Measurements from ENCODE around the gene SMIM38. TPM values are rescaled to one million over a fixed set of nuclear protein-coding genes. Genes with fewer than 3 reads are reported as not detected.

Gene SMIM38
- polyA plus RNA-seq, 1 experiment: 0.09 TPM

DNA sequence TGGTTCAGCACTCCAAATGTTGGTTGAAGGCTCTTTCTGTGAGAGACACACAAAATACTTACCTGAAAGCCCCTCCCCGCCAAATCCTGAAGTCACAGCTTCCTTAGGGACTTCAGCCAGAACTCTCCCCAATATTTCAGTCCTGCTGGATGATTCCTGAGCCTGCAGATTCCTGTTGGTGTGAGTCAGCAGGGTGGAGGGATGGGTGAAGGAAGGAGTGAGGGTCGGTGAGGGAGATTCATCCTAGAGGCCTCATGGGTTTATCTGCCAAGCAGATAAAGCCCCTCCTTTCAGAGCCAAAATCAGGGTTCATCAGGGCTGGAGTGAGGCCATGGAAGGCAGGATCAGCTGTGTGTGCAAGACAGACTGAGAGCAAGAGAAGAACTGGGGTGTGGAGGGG, 37.9 kb downstream of the SMIM38 start:
- POLR2A ChIA-PET: no interaction called here
- no peak overlapping the region for H3K27ac ChIP-seq (ENCODE audit: low read depth, low read length)
- CTCF ChIA-PET: no interaction called here

GRCh38 chr11:69194396-69194795, 38.7 kb downstream of the SMIM38 start:
- H3K27me3 ChIP-seq (ENCODE audit: control insufficient read depth, insufficient read depth, low read length): peaks cover 10% of the 10 kb centered on the region
- H3K27ac ChIP-seq (ENCODE audit: low read depth, low read length): no peak overlapping the region
- TF ChIP-seq, protein P1, sequence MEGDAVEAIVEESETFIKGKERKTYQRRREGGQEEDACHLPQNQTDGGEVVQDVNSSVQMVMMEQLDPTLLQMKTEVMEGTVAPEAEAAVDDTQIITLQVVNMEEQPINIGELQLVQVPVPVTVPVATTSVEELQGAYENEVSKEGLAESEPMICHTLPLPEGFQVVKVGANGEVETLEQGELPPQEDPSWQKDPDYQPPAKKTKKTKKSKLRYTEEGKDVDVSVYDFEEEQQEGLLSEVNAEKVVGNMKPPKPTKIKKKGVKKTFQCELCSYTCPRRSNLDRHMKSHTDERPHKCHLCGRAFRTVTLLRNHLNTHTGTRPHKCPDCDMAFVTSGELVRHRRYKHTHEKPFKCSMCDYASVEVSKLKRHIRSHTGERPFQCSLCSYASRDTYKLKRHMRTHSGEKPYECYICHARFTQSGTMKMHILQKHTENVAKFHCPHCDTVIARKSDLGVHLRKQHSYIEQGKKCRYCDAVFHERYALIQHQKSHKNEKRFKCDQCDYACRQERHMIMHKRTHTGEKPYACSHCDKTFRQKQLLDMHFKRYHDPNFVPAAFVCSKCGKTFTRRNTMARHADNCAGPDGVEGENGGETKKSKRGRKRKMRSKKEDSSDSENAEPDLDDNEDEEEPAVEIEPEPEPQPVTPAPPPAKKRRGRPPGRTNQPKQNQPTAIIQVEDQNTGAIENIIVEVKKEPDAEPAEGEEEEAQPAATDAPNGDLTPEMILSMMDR (IDR thresholded peaks at IDR 0.05; ENCODE audit: low read depth, low read length): no peak
- H3K9me3 ChIP-seq (ENCODE audit: control insufficient read depth, insufficient read depth, low read length): peaks cover 9% of the 10 kb centered on the region; the same call in 1 of the 2 replicates
- no peak overlapping the region for H3K4me3 ChIP-seq (ENCODE audit: low read depth, low read length)
- ChIA-PET CTCF (no interaction called here), POLR2A (no interaction called here)
- no peak for DNase-seq (ENCODE audit: low read depth, low spot score)

More for the DNA sequence above, 37.9 kb downstream of the SMIM38 start:
- Histone ChIP-seq H3K9me3 (ENCODE audit: control insufficient read depth, insufficient read depth, low read length) (peaks cover 9% of the 10 kb centered on the region; the same call in 1 of the 2 replicates), H3K27me3 (ENCODE audit: control insufficient read depth, insufficient read depth, low read length) (peaks cover 7% of the 10 kb centered on the region), H3K4me3 (ENCODE audit: low read depth, low read length) (no peak overlapping the region)
- DNase-seq (ENCODE audit: low read depth, low spot score): no peak
- TF ChIP-seq, protein P1 (IDR thresholded peaks at IDR 0.05; ENCODE audit: low read depth, low read length): no peak

GRCh38 chr11:69194956-69195355, 39.2 kb downstream of the SMIM38 start:
- TF ChIP-seq, protein P1 (IDR thresholded peaks at IDR 0.05; ENCODE audit: low read depth, low read length): no peak
- Histone ChIP-seq H3K4me3 (ENCODE audit: low read depth, low read length) (no peak overlapping the region), H3K9me3 (ENCODE audit: control insufficient read depth, insufficient read depth, low read length) (peaks cover 9% of the 10 kb centered on the region; the same call in 1 of the 2 replicates), H3K27me3 (ENCODE audit: control insufficient read depth, insufficient read depth, low read length) (peaks cover 13% of the 10 kb centered on the region), H3K27ac (ENCODE audit: low read depth, low read length) (no peak overlapping the region)
- ChIA-PET CTCF (no interaction called here), POLR2A (no interaction called here)
- DNase-seq (ENCODE audit: low read depth, low spot score): no peak

DNA sequence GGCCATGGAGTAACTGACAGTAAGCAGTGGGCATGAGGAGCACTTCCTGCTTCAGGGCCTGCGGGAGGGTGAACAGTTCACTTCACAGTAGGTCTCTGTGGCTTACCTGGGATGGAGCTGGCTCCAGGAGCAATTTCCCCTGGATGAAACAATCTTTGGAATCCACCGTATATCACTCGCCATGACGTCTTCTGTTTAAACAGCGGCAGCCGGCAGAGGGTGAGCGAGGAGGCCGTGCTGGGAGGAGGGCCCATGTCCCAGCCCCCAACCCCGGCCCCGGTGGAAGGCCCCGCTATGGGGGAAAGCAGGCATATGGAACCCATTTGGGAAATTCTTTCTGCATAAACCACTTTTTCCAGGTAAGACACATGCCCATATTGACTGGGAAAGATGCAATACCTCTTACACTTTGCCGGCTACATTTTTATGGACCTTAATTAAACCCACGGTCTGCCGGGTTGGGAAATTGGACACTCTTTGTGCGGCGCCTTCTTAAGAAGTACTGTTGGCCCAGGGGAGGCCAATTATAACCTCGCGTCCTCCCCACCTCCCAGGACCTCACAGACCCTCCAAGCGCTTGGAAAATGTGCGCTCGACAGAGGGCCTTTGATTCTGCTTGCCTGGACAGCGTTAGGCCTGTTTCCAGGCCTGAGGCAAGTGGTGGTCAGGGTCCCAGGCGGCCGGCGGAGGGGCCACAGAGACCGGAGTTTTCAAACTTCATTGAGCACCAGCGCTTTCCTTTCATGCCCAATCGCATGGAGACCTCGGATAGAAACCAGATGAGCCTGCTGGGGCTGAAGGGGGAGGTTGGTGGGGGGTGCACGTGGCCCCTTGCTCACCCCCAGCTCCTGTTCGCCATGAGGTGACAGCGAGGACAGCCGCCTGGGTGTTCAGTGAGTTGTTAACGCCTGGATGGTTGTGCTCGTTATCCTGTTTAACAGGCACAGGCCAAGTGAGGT, 40.4 kb downstream of the SMIM38 start:
- ChIA-PET POLR2A (no interaction called here), CTCF (no interaction called here)
- no peak overlapping the region for H3K4me3 ChIP-seq (ENCODE audit: low read depth, low read length)
- TF ChIP-seq, protein P1 (IDR thresholded peaks at IDR 0.05; ENCODE audit: low read depth, low read length): no peak
- peaks cover 9% of the 10 kb centered on the region; the same call in 1 of the 2 replicates for H3K9me3 ChIP-seq (ENCODE audit: control insufficient read depth, insufficient read depth, low read length)
- peaks cover 16% of the 10 kb centered on the region for H3K27me3 ChIP-seq (ENCODE audit: control insufficient read depth, insufficient read depth, low read length)
- no peak overlapping the region for H3K27ac ChIP-seq (ENCODE audit: low read depth, low read length)
- no peak for DNase-seq (ENCODE audit: low read depth, low spot score)

DNA sequence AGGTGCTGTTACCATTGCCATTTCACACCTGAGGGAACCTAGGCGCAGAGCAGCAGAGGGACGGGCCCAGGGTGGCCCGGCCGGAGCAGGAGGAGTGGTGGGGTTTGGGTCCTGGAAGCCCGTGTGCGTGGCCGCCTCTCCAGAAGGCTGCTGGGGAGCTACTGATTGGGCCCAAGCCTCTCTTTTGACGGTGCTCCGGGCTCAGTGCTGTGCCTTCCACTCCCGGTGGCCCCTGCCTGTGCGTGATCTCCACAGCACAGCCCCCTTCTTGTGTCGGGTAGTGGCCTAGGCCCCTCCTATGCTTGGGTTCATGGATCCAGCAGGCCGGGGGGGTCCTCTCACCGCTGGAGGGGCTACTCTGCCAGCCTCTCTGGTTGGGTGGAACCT, 41.0 kb downstream of the SMIM38 start:
- ChIA-PET POLR2A (no interaction called here), CTCF (no interaction called here)
- H3K27me3 ChIP-seq (ENCODE audit: control insufficient read depth, insufficient read depth, low read length): peaks cover 19% of the 10 kb centered on the region
- TF ChIP-seq, protein P1 (IDR thresholded peaks at IDR 0.05; ENCODE audit: low read depth, low read length): no peak
- H3K27ac ChIP-seq (ENCODE audit: low read depth, low read length): no peak overlapping the region
- H3K9me3 ChIP-seq (ENCODE audit: control insufficient read depth, insufficient read depth, low read length): peaks cover 9% of the 10 kb centered on the region; the same call in 1 of the 2 replicates
- no peak for DNase-seq (ENCODE audit: low read depth, low spot score)
- H3K4me3 ChIP-seq (ENCODE audit: low read depth, low read length): no peak overlapping the region

All from AG04450 (cell line).